OCI-LY7 (cell line): Measurements from ENCODE around the gene BAX. TPM values are rescaled to one million over a fixed set of nuclear protein-coding genes. Genes with fewer than 3 reads are reported as not detected.

ENCODE experiments used
- BruUV-seq: library from RNA; stranded (reverse); fragments of 400-500 nt; replicated peaks from 2 replicates; lab custom pipeline; 2021; lab: Mats Ljungman, UMichigan
- CTCF ChIA-PET: fragments of 300-600 bp; sonication (Branson Sonifier 250); formaldehyde crosslinking; loops from one replicate; lab custom pipeline; 2022; ENCODE audit warnings: antibody characterized with exemption; ENCODE audit not compliant: unreplicated experiment; lab: Charles Lee
- POLR2A ChIA-PET: fragments of 300-600 bp; sonication (Branson Sonifier 250); formaldehyde crosslinking; loops from one replicate; lab custom pipeline; 2022; ENCODE audit warnings: antibody characterized with exemption; lab: Charles Lee
- DNase-seq: peaks from one replicate; pipeline ENCODE4 v3.0.0-alpha.2; 2015; ENCODE audit warnings: low spot score
- H2AFZ ChIP-seq: fragments of 200-600 bp; sonication (generic), shearing (Covaris generic); 2 replicates; pipeline ENCODE4 v1.6.1; 2014; ENCODE audit warnings: mild to moderate bottlenecking, antibody characterized with exemption, low read length, moderate library complexity
- H3K27ac ChIP-seq: fragments of 200-600 bp; sonication (generic); 2 replicates; pipeline ENCODE4 v1.5.1; 2014; ENCODE audit warnings: mixed run types, low read depth, mild to moderate bottlenecking, moderate library complexity, low read length, inconsistent platforms; ENCODE audit not compliant: poor library complexity, severe bottlenecking
- H3K36me3 ChIP-seq: fragments of 200-600 bp; sonication (generic); 2 replicates; pipeline ENCODE4 v1.6.1; 2014; ENCODE audit warnings: mild to moderate bottlenecking, antibody characterized with exemption, low read length, moderate library complexity, mixed read lengths; ENCODE audit not compliant: insufficient read depth
- H3K4me1 ChIP-seq: fragments of 200-600 bp; sonication (generic); 2 replicates; pipeline ENCODE4 v1.5.1; 2014; ENCODE audit warnings: mild to moderate bottlenecking, low read length; ENCODE audit not compliant: insufficient read depth, poor library complexity, severe bottlenecking
- H3K4me2 ChIP-seq: fragments of 200-600 bp; sonication (generic); 2 replicates; pipeline ENCODE4 v1.6.1; 2014; ENCODE audit warnings: mild to moderate bottlenecking, low read length
- H3K4me3 ChIP-seq: fragments of 200-600 bp; sonication (generic); 2 replicates; pipeline ENCODE4 v1.5.1; 2014; ENCODE audit warnings: mild to moderate bottlenecking, low read depth, low read length; ENCODE audit not compliant: poor library complexity, severe bottlenecking
- H3K79me2 ChIP-seq: fragments of 200-600 bp; sonication (generic); 2 replicates; pipeline ENCODE4 v1.6.1; 2016; ENCODE audit warnings: low read depth, mild to moderate bottlenecking, low read length, moderate library complexity, mixed read lengths; ENCODE audit not compliant: insufficient read depth
- H3K9me2 ChIP-seq: fragments of 200-600 bp; sonication (generic); 2 replicates; pipeline ENCODE4 v1.6.1; 2016; ENCODE audit warnings: mild to moderate bottlenecking, low read length, mixed read lengths; ENCODE audit not compliant: insufficient read depth
- H3K9me3 ChIP-seq: fragments of 200-600 bp; sonication (generic); 2 replicates; pipeline ENCODE4 v1.6.1; 2014; ENCODE audit warnings: mild to moderate bottlenecking, mixed run types, low read length, mixed read lengths
- H4K20me1 ChIP-seq: fragments of 200-600 bp; sonication (generic); 2 replicates; pipeline ENCODE4 v1.6.1; 2014; ENCODE audit warnings: mild to moderate bottlenecking, antibody characterized with exemption, low read length, moderate library complexity, mixed read lengths; ENCODE audit not compliant: insufficient read depth
- CTCF ChIP-seq: fragments of 200-600 bp; sonication (generic); conservative IDR thresholded peaks from 2 replicates; pipeline ENCODE4 v1.5.1; 2014; ENCODE audit warnings: mild to moderate bottlenecking, antibody characterized with exemption, low read length, moderate library complexity, mixed read lengths
- EZH2phosphoT487 ChIP-seq: fragments of 200-600 bp; sonication (generic); IDR thresholded peaks from 2 replicates; pipeline ENCODE4 v1.6.1; 2018; ENCODE audit warnings: low read depth, borderline replicate concordance, mild to moderate bottlenecking, mixed run types, antibody characterized with exemption, low read length, moderate library complexity, mixed read lengths
- intact Hi-C: fragments of 100-400 bp; cut with micrococcal nuclease; formaldehyde crosslinking; loops from one replicate; pipeline ENCODE4 v1.10.0; 2022; ENCODE audit not compliant: unreplicated experiment
- total RNA-seq, 2 experiments: library from RNA; depleted of rRNA in 1 of 2; stranded (reverse); fragments of >200 nt in 1 of 2; shearing (Covaris generic) in 1 of 2; gene quantifications; 2 replicates each; pipeline ENCODE4 v1.2.3, GENCODE V29; 2014 to 2022

The BAX gene
- total RNA-seq, 2 experiments from 2014 or later: 83.9 to 95.2 TPM

GRCh38 chr19:48945415-48945814, 9.3 kb upstream of the BAX start:
- H3K4me3 ChIP-seq: no peak overlapping the region
- no peaks in the 10 kb centered on the region for H3K36me3 ChIP-seq
- POLR2A ChIA-PET: no interaction called here
- peaks cover 13% of the 10 kb centered on the region for H3K9me3 ChIP-seq
- BruUV-seq: no TSS peak
- no peaks in the 10 kb centered on the region for H4K20me1 ChIP-seq
- H3K4me1 ChIP-seq: no peaks in the 10 kb centered on the region
- H3K27ac ChIP-seq: no peak overlapping the region
- TF ChIP-seq CTCF (no peak), EZH2phosphoT487 (no peak)
- H3K9me2 ChIP-seq: no peaks in the 10 kb centered on the region
- no peak overlapping the region for H2AFZ ChIP-seq
- DNase-seq: no peak
- H3K4me2 ChIP-seq: no peak overlapping the region
- CTCF ChIA-PET: no interaction called here
- intact Hi-C loops: no loop called here
- H3K79me2 ChIP-seq: no peaks in the 10 kb centered on the region

DNA sequence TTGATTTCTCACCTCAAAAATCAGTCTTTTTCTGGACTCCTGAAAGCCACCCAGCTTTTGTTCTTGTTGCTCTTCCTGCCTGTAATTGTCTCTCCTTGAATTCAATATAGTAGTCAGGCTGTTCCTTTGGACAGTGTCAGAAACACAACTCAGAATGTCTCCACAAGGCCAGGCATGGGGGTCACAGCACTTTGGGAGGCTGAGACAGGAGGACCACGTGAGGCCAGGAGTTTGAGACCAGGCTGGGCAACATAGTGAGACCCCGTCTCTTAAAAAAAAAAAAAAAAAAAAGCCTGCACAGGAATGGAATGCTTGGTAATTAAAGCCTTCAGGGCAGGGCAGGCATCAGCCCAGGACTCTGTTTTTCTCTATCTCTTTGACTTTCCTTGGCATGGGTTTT, 8.9 kb upstream of the BAX start:
- no peak for TF ChIP-seq CTCF
- no peak for TF ChIP-seq EZH2phosphoT487
- Histone ChIP-seq H3K79me2 (no peaks in the 10 kb centered on the region), H3K4me3 (no peak overlapping the region), H4K20me1 (no peaks in the 10 kb centered on the region), H3K9me3 (peaks cover 13% of the 10 kb centered on the region), H3K27ac (no peak overlapping the region), H3K9me2 (no peaks in the 10 kb centered on the region), H3K4me1 (no peaks in the 10 kb centered on the region), H2AFZ (no peak overlapping the region), H3K36me3 (no peaks in the 10 kb centered on the region), H3K4me2 (no peak overlapping the region)
- DNase-seq: no peak
- intact Hi-C loops: no loop called here
- ChIA-PET CTCF (no interaction called here), POLR2A (no interaction called here)
- BruUV-seq: no TSS peak

GRCh38 chr19:48946463-48947257, 8.0 kb upstream of the BAX start:
- TF ChIP-seq CTCF (no peak), EZH2phosphoT487 (no peak)
- Histone ChIP-seq H3K4me1 (no peaks in the 10 kb centered on the region), H3K4me3 (no peak overlapping the region), H3K27ac (no peak overlapping the region), H3K4me2 (no peak overlapping the region), H3K9me2 (no peaks in the 10 kb centered on the region), H3K79me2 (no peaks in the 10 kb centered on the region), H3K9me3 (peaks cover 13% of the 10 kb centered on the region), H3K36me3 (no peaks in the 10 kb centered on the region), H4K20me1 (no peaks in the 10 kb centered on the region), H2AFZ (no peak overlapping the region)
- ChIA-PET CTCF (no interaction called here), POLR2A (no interaction called here)
- no TSS peak for BruUV-seq
- DNase-seq: no peak
- intact Hi-C loops: no loop called here
